Measurements from ENCODE around the gene ASCL2.

GRCh38 chr11:2261436-2262230, 8.8 kb downstream of the ASCL2 start:
- TF ChIP-seq EP300 (IDR thresholded peaks at IDR 0.05): no peak
- no peak for TF ChIP-seq POLR2A (IDR thresholded peaks at IDR 0.05)
- TF ChIP-seq CTCF (IDR thresholded peaks at IDR 0.05): no peak
- no peak for TF ChIP-seq POLR2AphosphoS5 (IDR thresholded peaks at IDR 0.05)
